Keratinocyte (primary cell): ENCODE results near the gene ZNRF4.

Experiments used
- EZH2 ChIP-seq: IDR thresholded peaks from one replicate; pipeline ENCODE4 v1.6.1; 2012; ENCODE audit warnings: inconsistent platforms, mild to moderate bottlenecking, low read length, moderate library complexity
- TF ChIP-seq, protein P1 (sequence below), 3 experiments: IDR thresholded peaks in 1 of 3; conservative IDR thresholded peaks in 1 of 3; optimal IDR thresholded peaks in 1 of 3; 2 replicates in 2 of 3; 3 replicates in 1 of 3; pipeline versions ENCODE3 to v1.5.1; 2011; ENCODE audit warnings: low read length in 3 of 3, mild to moderate bottlenecking in 3 of 3, moderate library complexity in 2 of 3, control low read depth in 1 of 3, inconsistent platforms in 1 of 3; ENCODE audit not compliant: insufficient read depth in 2 of 3; ENCODE audit errors: extremely low read depth in 1 of 3

DNA sequence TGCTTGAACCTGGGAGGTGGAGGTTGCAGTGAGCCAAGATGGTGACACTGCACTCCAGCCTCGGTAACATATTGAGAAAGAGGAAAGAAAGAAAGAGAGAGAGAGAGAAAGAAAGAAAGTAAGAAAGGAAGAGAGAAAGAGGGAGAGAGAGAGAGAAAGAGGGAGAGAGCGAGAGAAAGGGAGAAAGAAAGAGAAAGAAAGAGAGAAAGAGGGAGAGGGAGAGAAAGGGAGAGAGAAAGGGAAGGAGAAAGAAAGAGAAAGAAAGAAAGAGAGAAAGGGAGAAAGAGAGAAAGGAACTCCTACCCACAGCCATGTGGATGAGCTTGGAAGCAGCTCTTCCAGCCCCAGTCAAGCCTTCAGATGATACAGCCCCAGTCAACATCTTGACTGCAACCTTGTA lies 46.7 kb downstream of the ZNRF4 start:
- TF ChIP-seq, protein P1, sequence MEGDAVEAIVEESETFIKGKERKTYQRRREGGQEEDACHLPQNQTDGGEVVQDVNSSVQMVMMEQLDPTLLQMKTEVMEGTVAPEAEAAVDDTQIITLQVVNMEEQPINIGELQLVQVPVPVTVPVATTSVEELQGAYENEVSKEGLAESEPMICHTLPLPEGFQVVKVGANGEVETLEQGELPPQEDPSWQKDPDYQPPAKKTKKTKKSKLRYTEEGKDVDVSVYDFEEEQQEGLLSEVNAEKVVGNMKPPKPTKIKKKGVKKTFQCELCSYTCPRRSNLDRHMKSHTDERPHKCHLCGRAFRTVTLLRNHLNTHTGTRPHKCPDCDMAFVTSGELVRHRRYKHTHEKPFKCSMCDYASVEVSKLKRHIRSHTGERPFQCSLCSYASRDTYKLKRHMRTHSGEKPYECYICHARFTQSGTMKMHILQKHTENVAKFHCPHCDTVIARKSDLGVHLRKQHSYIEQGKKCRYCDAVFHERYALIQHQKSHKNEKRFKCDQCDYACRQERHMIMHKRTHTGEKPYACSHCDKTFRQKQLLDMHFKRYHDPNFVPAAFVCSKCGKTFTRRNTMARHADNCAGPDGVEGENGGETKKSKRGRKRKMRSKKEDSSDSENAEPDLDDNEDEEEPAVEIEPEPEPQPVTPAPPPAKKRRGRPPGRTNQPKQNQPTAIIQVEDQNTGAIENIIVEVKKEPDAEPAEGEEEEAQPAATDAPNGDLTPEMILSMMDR (optimal IDR thresholded peaks at IDR 0.05 in 1 of 3, IDR thresholded peaks at IDR 0.05 in 1 of 3, conservative IDR thresholded peaks at IDR 0.05 in 1 of 3; ENCODE audit: extremely low read depth in 1 of 3, insufficient read depth in 2 of 3, low read length in 3 of 3), result no peak
- no peak for TF ChIP-seq EZH2
